Activated B cell treated with CpG ODN at 0.5 μM for 24 hours (primary cell): ENCODE results near the gene METTL23. TPM values are rescaled to one million over a fixed set of nuclear protein-coding genes. Genes with fewer than 3 reads are reported as not detected.
"Not testable (repeated sequence)": the region's sequence is repeated elsewhere in the genome, so short reads cannot be mapped to it uniquely, and the experiment has no call there.

ENCODE experiments used
- ATAC-seq: fragments of 200-7000 bp; cut with Tn5 transposase; one replicate; pipeline ENCODE4 v1.10.0; 2021; ENCODE audit warnings: low read depth, mild to moderate bottlenecking, moderate library complexity
- CTCF ChIA-PET: fragments of 350-600 bp; sonication (Branson Sonifier 250); formaldehyde crosslinking; loops from one replicate; lab custom pipeline; 2021; ENCODE audit warnings: antibody characterized with exemption; lab: Charles Lee
- POLR2A ChIA-PET: fragments of 350-600 bp; sonication (Branson Sonifier 250); formaldehyde crosslinking; loops from one replicate; lab custom pipeline; 2021; ENCODE audit warnings: antibody characterized with exemption; lab: Charles Lee
- DNase-seq: peaks from one replicate; pipeline ENCODE4 v3.0.0; 2022
- H3K27ac Mint-ChIP-seq: one replicate; pipeline ENCODE4 v1.8.0; 2020; ENCODE audit warnings: mixed read lengths
- H3K27me3 Mint-ChIP-seq: one replicate; pipeline ENCODE4 v1.8.0; 2021; ENCODE audit warnings: mixed read lengths
- H3K36me3 Mint-ChIP-seq: one replicate; pipeline ENCODE4 v1.8.0; 2021; ENCODE audit warnings: low read depth, mixed read lengths
- H3K4me1 Mint-ChIP-seq: one replicate; pipeline ENCODE4 v1.8.0; 2021; ENCODE audit warnings: mixed read lengths
- H3K4me3 Mint-ChIP-seq: one replicate; pipeline ENCODE4 v1.8.0; 2020; ENCODE audit warnings: mild to moderate bottlenecking, mixed read lengths
- H3K9me3 Mint-ChIP-seq: one replicate; pipeline ENCODE4 v1.8.0; 2020; ENCODE audit warnings: mixed read lengths
- intact Hi-C: fragments of 100-400 bp; cut with micrococcal nuclease; formaldehyde crosslinking; loops from one replicate; pipeline ENCODE4 v1.15.1; 2024
- total RNA-seq: library from RNA; stranded (reverse); gene quantifications from 2 replicates; pipeline ENCODE4 v1.2.3, GENCODE V29; 2022
- TF ChIP-seq, protein P1 (sequence below): fragments of 200-600 bp; IDR thresholded peaks from one replicate; pipeline ENCODE4 v1.8.0; 2022; ENCODE audit warnings: antibody characterized with exemption, mild to moderate bottlenecking

The METTL23 gene
- total RNA-seq, 1 donor from 2014 or later: 56.0 TPM

DNA sequence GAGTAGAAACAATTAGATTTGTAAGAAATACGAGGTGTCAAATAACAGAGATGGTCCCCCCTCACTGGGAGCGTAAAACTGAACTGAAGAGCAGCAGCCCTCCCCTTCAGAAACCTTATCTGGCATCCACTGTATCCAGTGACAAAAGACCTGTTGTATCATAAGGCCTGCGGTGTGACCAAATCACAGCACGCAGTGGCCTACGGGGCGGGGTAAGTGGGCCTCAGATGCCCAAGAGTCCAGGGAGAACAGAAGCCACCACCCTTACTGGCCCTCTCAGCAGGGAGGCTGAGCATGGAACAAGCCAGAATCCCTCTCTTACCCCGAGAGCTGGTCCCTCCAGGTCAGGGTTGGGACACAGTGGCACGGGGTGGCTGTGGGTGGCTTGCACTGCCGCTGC is 5.7 kb upstream of the METTL23 start:
- Mint-ChIP-seq H3K4me3 (no peak overlapping the region), H3K27me3 (no peaks in the 10 kb centered on the region), H3K27ac (no peak overlapping the region), H3K36me3 (peaks cover 92% of the 10 kb centered on the region), H3K9me3 (no peaks in the 10 kb centered on the region), H3K4me1 (peaks cover 26% of the 10 kb centered on the region)
- TF ChIP-seq, protein P1, sequence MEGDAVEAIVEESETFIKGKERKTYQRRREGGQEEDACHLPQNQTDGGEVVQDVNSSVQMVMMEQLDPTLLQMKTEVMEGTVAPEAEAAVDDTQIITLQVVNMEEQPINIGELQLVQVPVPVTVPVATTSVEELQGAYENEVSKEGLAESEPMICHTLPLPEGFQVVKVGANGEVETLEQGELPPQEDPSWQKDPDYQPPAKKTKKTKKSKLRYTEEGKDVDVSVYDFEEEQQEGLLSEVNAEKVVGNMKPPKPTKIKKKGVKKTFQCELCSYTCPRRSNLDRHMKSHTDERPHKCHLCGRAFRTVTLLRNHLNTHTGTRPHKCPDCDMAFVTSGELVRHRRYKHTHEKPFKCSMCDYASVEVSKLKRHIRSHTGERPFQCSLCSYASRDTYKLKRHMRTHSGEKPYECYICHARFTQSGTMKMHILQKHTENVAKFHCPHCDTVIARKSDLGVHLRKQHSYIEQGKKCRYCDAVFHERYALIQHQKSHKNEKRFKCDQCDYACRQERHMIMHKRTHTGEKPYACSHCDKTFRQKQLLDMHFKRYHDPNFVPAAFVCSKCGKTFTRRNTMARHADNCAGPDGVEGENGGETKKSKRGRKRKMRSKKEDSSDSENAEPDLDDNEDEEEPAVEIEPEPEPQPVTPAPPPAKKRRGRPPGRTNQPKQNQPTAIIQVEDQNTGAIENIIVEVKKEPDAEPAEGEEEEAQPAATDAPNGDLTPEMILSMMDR: no peak
- ATAC-seq (no peak), DNase-seq (no peak)
- POLR2A ChIA-PET: interaction anchor here (1.2 kb wide), 1 partner anchor 14 kb away, joined by 3 read pairs; no protein-coding TSS in a partner anchor
- intact Hi-C loops: loop anchor here (10.0 kb wide), 1 partner anchor 744 kb away; no protein-coding TSS in a partner anchor
- CTCF ChIA-PET: no interaction called here

DNA sequence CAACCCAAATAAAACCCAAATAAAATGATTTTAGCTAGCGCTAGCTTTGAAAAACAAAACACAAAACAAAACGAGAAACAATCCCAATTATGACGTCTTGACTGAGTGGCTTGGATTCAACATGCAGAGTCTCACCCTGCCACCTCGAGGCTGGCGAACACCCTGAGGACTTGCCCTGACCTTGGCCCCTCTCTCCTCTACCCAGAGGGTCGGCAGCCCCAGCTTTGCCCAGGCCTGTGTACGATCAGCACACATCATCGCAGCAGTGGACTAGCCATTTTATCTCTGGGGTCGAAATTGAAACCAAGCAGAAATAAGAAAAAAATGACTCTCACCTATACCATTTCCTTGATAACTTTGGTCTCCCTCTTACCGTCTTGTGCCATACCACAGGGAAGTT is 5.2 kb upstream of the METTL23 start:
- ChIA-PET POLR2A (interaction anchor here (1.2 kb wide), 1 partner anchor 14 kb away, joined by 3 read pairs; no protein-coding TSS in a partner anchor), CTCF (no interaction called here)
- DNase-seq (no peak), ATAC-seq (no peak)
- H3K9me3 Mint-ChIP-seq: no peaks in the 10 kb centered on the region
- H3K4me1 Mint-ChIP-seq: peaks cover 23% of the 10 kb centered on the region
- intact Hi-C loops: loop anchor here (10.0 kb wide), 1 partner anchor 743 kb away; no protein-coding TSS in a partner anchor
- no peaks in the 10 kb centered on the region for H3K27me3 Mint-ChIP-seq
- TF ChIP-seq, protein P1: no peak
- H3K4me3 Mint-ChIP-seq: no peak overlapping the region
- H3K27ac Mint-ChIP-seq: no peak overlapping the region
- H3K36me3 Mint-ChIP-seq: peaks cover 90% of the 10 kb centered on the region

DNA sequence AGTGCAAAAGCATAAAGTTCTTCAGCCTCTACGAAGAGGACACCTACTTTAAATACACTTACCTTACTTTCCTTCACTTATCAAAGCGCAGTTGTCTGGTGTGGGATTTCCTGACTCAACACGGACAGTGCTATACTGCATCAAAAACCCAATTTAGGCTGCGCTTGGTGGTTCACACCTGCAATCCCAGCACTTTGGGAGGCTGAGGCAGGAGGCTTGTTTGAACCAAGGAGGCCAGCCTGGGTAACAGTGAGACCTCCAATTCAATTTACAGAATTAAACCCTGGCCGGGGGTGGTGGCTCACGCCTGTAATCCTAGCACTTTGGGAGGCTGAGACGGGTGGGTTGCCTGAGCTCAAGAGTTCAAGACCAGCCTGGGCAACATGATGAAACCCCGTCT is 4.4 kb upstream of the METTL23 start:
- peaks cover 26% of the 10 kb centered on the region for H3K4me1 Mint-ChIP-seq
- no peak overlapping the region for H3K4me3 Mint-ChIP-seq
- no peak overlapping the region for H3K27ac Mint-ChIP-seq
- POLR2A ChIA-PET: interaction anchor here (0.6 kb wide), 1 partner anchor 42 kb away, joined by 4 read pairs; no protein-coding TSS in a partner anchor
- TF ChIP-seq, protein P1: no peak
- H3K9me3 Mint-ChIP-seq: no peaks in the 10 kb centered on the region
- no peaks in the 10 kb centered on the region for H3K27me3 Mint-ChIP-seq
- DNase-seq: no peak
- intact Hi-C loops: loop anchor here (10.0 kb wide), 1 partner anchor 743 kb away; no protein-coding TSS in a partner anchor
- peaks cover 86% of the 10 kb centered on the region for H3K36me3 Mint-ChIP-seq
- no peak for ATAC-seq
- CTCF ChIA-PET: no interaction called here

DNA sequence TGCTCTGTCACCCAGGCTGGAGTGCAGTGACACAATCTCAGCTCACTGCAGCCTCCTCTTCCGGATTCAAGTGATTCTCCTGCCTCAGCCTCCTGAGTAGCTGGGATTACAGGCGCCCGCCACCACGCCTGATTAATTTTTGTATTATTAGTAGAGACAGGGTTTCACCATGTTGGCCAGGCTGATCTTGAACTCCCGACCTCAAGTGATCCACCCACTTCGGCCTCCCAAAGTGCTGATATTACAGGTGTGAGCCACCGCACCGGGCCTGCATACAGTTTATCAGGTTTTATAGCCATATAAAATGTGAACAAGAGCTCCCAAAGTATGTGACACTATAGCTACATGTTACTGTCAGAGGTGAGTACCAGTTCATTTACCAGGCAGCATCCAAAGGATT is 3.7 kb upstream of the METTL23 start:
- CTCF ChIA-PET, DNase-seq, H3K27me3 Mint-ChIP-seq, H3K9me3 Mint-ChIP-seq, H3K4me3 Mint-ChIP-seq, H3K27ac Mint-ChIP-seq, ATAC-seq: not testable (repeated sequence)
- POLR2A ChIA-PET: interaction anchor here (0.6 kb wide), 1 partner anchor 41 kb away, joined by 4 read pairs; no protein-coding TSS in a partner anchor
- intact Hi-C loops: loop anchor here (10.0 kb wide), 1 partner anchor 742 kb away; no protein-coding TSS in a partner anchor
- Mint-ChIP-seq H3K4me1 (peaks cover 33% of the 10 kb centered on the region), H3K36me3 (peaks cover 84% of the 10 kb centered on the region)

DNA sequence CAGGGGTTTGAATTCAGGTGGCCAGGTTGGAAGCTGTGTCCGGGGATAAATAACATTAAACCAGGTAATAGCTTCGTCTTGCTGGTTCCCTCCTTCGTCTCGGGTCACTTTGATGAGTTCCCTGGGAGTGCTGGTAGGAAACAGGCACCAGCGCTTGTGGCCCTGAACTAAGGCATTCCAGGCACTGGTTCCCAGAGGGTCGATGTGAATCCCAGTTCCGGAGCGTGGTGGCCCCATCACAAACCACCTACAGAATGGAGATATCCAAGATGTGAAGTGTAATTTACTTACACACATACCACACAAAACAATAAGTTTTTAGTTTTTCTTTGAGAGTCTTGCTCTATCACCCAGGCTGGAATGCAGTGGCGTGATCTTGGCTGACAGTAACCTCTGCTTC is 2.8 kb upstream of the METTL23 start:
- TF ChIP-seq, protein P1: no peak
- Mint-ChIP-seq H3K4me1 (peaks cover 40% of the 10 kb centered on the region), H3K27me3 (no peaks in the 10 kb centered on the region), H3K27ac (no peak overlapping the region), H3K4me3 (no peak overlapping the region), H3K36me3 (peaks cover 76% of the 10 kb centered on the region), H3K9me3 (no peaks in the 10 kb centered on the region)
- POLR2A ChIA-PET: no interaction called here
- DNase-seq: no peak
- ATAC-seq: no peak
- intact Hi-C loops: loop anchor here (10.0 kb wide), 1 partner anchor 741 kb away; no protein-coding TSS in a partner anchor
- CTCF ChIA-PET: no interaction called here
